NT2/D1 (cell line): ENCODE data around the gene C19orf47.
"Not testable (repeated sequence)": the region's sequence is repeated elsewhere in the genome, so short reads cannot be mapped to it uniquely, and the experiment has no call there.

Experiments used
- DNase-seq: peaks from one replicate; pipeline ENCODE4 v3.0.0-alpha.2; 2011; ENCODE audit warnings: low read depth, low spot score
- H3K27me3 ChIP-seq: 2 replicates; pipeline ENCODE4 v1.6.0; 2011; ENCODE audit warnings: mild to moderate bottlenecking; ENCODE audit not compliant: insufficient read length, insufficient read depth
- H3K36me3 ChIP-seq: 2 replicates; pipeline ENCODE4 v1.6.1; 2011; ENCODE audit warnings: mild to moderate bottlenecking, low read length, mixed read lengths; ENCODE audit not compliant: insufficient read depth, insufficient read length
- H3K4me1 ChIP-seq: 2 replicates; pipeline ENCODE4 v1.5.1; 2011; ENCODE audit not compliant: insufficient read depth, insufficient read length
- H3K4me3 ChIP-seq: 2 replicates; pipeline ENCODE4 v1.5.1; 2011; ENCODE audit warnings: low read depth; ENCODE audit not compliant: insufficient read length
- H3K9ac ChIP-seq: 2 replicates; pipeline ENCODE4 v1.6.0; 2011; ENCODE audit warnings: low read depth; ENCODE audit not compliant: insufficient read length
- H3K9me3 ChIP-seq: 2 replicates; pipeline ENCODE4 v1.5.1; 2011; ENCODE audit warnings: mild to moderate bottlenecking, low read length; ENCODE audit not compliant: insufficient read depth
- SUZ12 ChIP-seq: IDR thresholded peaks from 2 replicates; pipeline ENCODE4 v1.6.1; 2011; ENCODE audit not compliant: insufficient read length, insufficient read depth; ENCODE audit errors: extremely low read depth
- YY1 ChIP-seq: IDR thresholded peaks from 2 replicates; pipeline ENCODE4 v1.6.1; 2011; ENCODE audit not compliant: insufficient read length, insufficient read depth
- ZNF274 ChIP-seq: IDR thresholded peaks from 2 replicates; pipeline ENCODE4 v1.6.1; 2011; ENCODE audit warnings: mild to moderate bottlenecking, low read depth, low read length

C19orf47 gene

DNA sequence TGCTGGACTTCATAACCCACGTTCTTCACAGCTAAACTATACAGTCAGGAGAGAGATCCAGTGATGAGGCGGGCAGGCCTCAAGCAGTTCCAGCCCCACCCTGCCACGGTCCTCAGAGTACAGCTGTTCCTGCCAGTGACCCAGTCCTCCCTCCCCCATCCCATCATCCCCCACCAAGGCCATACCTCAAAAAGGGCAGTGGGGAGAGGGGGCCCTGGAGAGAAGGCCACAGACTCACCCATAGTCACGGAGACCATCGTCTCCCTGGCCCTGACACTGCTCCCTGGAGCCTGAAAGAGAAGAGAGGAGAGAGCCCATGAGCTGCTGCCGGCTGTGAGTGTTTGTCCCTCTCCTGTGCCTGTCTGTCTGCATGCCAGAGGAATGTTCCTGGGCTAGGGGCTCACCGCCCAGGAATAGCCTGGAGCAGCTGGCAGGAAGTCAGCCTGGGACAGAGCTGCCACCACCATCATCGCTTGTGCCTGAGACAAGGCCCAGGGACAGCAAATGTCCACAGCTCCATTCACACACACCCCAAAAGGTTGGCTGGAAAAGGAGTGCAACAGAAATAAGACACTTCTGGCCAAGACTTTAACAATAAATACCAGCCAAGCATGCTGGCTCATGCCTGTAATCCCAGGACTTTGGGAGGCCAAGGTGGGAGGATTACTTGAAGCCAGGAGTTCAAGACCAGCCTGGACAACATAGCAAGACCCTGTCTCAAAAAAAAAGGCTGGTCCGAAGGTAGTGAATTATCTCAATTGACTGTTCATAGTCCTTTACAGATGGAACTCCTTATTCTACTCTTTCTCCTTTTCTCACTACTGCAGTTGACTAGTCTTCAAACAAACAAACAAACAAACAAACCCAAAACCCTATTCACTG lies 6.4 kb downstream of the C19orf47 start:
- Histone ChIP-seq H3K4me1 (no peaks in the 10 kb centered on the region), H3K9ac (no peak overlapping the region)
- TF ChIP-seq ZNF274, result no peak
- no peak for TF ChIP-seq SUZ12
- TF ChIP-seq YY1, result no peak

DNA sequence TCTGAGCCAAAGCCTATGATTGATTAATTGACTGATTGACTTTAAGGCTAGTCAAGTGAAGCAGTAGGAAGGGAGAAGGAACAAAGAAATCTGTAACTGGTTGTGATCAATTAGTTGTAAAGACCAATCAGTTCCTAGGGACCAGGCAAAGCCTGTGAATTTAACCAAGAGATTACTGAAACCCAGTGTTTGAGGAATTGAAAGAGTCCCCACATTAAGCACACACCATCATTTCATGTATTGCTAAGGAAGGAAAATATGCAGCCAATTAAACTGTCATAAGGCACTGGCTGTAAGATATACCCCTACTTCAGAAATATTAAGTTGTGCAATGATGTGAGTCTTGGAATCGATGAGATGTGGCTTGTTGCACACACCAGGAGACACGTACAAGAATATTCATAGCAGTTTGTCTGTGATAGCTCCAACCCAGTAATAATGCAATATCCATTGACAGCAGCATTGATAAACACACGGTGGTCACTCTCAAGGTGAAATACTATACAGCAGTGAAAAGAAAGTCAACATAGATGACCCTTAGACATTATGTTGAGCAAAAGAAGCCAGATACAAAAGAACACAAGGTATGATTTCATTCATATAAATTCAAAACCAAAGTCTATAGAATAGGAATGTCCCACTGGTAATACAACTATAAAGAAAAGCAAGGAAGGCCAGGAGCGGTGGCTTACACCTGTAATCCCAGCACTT lies 9.0 kb downstream of the C19orf47 start:
- peaks cover 24% of the 10 kb centered on the region for H3K36me3 ChIP-seq

More for the DNA sequence above, 6.4 kb downstream of the C19orf47 start:
- Histone ChIP-seq H3K36me3 (peaks cover 14% of the 10 kb centered on the region), H3K4me3 (no peak overlapping the region), H3K9me3 (no peaks in the 10 kb centered on the region), H3K27me3 (no peaks in the 10 kb centered on the region)
- no peak for DNase-seq

DNA sequence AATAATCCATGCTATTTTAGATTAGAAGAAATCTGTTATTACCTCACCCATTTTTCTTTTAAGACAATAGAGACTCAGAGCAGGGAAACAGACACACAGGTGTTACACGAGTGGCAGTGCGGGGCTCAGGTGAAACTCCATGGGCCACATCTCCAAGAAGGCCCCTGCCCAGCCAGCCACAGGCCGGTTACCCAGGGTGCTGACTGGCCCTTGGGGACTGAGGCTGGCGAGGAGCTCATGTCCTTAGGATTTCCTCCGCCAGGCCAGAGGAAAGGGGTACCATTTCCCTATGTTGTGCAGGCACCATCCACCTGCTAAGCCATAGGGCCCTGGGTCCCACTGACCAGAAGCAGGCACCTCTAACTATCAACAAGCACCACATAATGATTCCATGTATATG lies 10.6 kb downstream of the C19orf47 start:
- TF ChIP-seq ZNF274, result no peak
- TF ChIP-seq SUZ12, result no peak
- no peak for TF ChIP-seq YY1
- Histone ChIP-seq H3K27me3 (no peaks in the 10 kb centered on the region), H3K9ac (no peak overlapping the region), H3K4me1 (peaks cover 2% of the 10 kb centered on the region), H3K9me3 (no peaks in the 10 kb centered on the region), H3K4me3 (no peak overlapping the region), H3K36me3 (peaks cover 31% of the 10 kb centered on the region)
- DNase-seq, result no peak

More for the DNA sequence above, 9.0 kb downstream of the C19orf47 start:
- H3K4me3 ChIP-seq, result no peak overlapping the region
- TF ChIP-seq SUZ12 (no peak), YY1 (no peak), ZNF274 (no peak)
- H3K4me1 ChIP-seq, result peaks cover 2% of the 10 kb centered on the region
- H3K9ac ChIP-seq, result no peak overlapping the region
- H3K9me3 ChIP-seq, result no peaks in the 10 kb centered on the region
- DNase-seq, result no peak
- no peaks in the 10 kb centered on the region for H3K27me3 ChIP-seq

DNA sequence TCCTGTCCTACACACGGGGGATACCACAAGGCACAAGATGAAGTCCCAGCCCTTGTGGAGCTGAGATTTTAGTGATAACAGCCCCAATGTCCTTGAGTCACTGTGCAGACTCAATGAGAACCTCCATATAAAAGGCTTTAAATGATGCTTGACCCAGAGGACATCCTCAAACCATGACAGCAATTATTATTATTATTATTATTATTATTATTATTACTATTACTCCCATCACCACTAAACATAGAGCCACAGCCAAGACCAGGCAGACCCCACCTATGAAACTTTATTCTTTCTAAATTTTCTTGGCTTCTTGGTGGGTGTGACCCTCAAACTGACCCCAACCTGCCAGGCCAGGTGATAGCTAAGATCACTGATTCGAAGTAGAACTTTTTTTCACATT lies 11.1 kb downstream of the C19orf47 start:
- H3K27me3 ChIP-seq, result no peaks in the 10 kb centered on the region
- H3K9me3 ChIP-seq, result no peaks in the 10 kb centered on the region
- H3K4me1 ChIP-seq, result peaks cover 2% of the 10 kb centered on the region
- peaks cover 34% of the 10 kb centered on the region for H3K36me3 ChIP-seq
- no peak overlapping the region for H3K9ac ChIP-seq
- DNase-seq, result no peak
- no peak overlapping the region for H3K4me3 ChIP-seq
- TF ChIP-seq ZNF274 (no peak), YY1 (no peak), SUZ12 (no peak)

DNA sequence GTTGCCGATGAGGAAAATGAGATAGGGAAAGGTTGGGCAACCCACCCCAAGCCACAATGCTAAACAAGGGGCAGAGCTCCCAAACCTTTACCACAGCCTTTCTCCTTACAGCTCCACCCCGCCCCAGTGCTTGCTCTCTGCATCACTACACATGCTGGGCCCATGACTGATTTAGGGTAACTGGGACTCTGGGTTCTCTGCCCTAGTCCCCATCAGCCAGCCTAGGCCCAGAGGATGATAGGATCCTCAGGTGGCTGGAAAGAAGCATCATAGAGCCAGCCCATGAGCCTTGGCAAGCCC lies 11.6 kb downstream of the C19orf47 start:
- H3K36me3 ChIP-seq, result peaks cover 38% of the 10 kb centered on the region
- H3K27me3 ChIP-seq, result no peaks in the 10 kb centered on the region
- H3K4me3 ChIP-seq, result no peak overlapping the region
- TF ChIP-seq YY1 (no peak), SUZ12 (no peak), ZNF274 (no peak)
- no peaks in the 10 kb centered on the region for H3K9me3 ChIP-seq
- H3K4me1 ChIP-seq, result peaks cover 2% of the 10 kb centered on the region
- H3K9ac ChIP-seq, result no peak overlapping the region
- DNase-seq, result no peak

DNA sequence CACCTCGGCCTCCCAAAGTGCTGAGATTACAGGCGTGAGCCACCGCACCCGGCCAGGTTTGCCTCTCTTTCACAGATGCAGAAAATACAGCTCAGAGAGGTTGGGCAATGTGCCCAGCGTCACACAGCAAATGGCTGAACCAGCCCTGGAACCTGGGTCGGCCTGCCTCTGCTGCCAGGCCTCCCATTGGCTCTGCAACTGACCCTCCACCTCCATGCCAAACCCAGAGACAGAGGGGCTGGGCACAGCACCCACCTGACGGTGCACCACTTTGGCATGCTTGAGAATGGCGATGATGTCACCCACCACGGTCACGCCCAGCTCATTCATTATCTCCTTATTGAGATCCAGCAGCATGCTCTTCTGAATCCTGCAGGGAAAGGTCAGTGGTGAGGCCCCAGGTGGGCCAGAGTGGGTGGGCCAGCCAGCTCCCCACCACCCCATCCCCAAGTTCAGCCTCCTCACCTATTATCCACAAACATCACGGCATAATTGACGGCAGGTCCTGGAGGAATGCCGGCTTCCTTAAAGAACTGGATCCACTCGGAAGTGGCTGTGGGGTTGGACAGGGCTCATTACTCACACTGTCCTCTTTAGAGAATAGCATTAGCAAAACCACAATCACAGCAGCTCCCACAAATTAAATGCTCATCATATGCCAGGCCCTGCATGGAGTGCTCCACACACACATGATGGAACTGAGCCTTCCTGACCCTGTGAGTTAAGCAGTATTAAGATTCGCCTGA lies 12.2 kb downstream of the C19orf47 start:
- peaks cover 43% of the 10 kb centered on the region for H3K36me3 ChIP-seq
- H3K4me3 ChIP-seq, result no peak overlapping the region
- no peak for DNase-seq
- no peak overlapping the region for H3K9ac ChIP-seq
- no peaks in the 10 kb centered on the region for H3K9me3 ChIP-seq
- TF ChIP-seq ZNF274, result no peak
- TF ChIP-seq YY1, result no peak
- TF ChIP-seq SUZ12, result no peak
- H3K4me1 ChIP-seq, result peaks cover 2% of the 10 kb centered on the region
- H3K27me3 ChIP-seq, result no peaks in the 10 kb centered on the region

DNA sequence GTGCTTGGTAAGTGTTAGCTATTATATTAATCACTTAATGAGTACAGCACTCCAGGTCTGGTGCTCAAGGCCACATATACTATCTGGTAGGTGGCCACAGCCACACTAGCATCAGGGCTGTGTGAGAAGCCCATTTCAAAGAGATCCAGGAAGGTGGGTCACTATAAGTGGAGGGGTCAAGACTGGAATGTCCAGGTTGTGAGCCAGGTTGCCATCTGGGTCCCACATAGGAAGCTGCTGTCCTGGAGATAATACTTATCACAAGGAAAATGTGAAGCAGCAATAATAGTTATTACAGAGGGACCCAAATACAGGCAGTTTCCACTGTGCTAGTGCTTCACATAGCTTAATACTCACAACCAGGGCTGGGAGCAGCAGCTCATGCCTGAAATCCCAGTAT lies 13.1 kb downstream of the C19orf47 start:
- Histone ChIP-seq H3K9me3 (no peaks in the 10 kb centered on the region), H3K9ac (no peak overlapping the region), H3K4me1 (peaks cover 4% of the 10 kb centered on the region), H3K4me3 (no peak overlapping the region), H3K36me3 (peaks cover 48% of the 10 kb centered on the region), H3K27me3 (no peaks in the 10 kb centered on the region)
- no peak for DNase-seq
- no peak for TF ChIP-seq SUZ12
- no peak for TF ChIP-seq ZNF274
- TF ChIP-seq YY1, result no peak

DNA sequence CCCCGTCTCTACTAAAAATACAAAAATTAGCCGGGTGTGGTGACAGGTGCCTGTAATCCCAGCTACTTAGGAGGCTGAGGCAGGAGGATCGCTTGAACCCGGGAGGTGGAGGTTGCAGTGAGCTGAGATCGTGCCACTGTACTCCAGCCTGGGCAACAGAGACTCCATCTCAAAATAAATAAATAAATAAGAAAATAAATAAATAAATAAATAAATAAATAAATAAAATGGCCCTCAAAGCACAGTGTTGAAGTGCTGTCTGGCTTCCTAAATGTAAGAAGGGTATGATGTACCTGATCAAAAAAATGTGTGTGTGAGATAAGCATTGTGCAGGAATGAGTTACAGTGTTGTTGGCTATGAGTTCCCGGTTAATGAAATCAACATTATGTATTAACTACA lies 15.1 kb downstream of the C19orf47 start:
- not testable (repeated sequence) for H3K4me1 ChIP-seq, H3K4me3 ChIP-seq, DNase-seq, H3K9me3 ChIP-seq, H3K9ac ChIP-seq, H3K27me3 ChIP-seq
- H3K36me3 ChIP-seq, result peaks cover 50% of the 10 kb centered on the region
